Activated CD4-positive, alpha-beta T cell treated with anti-CD3 and anti-CD28 coated beads for 4 hours (primary cell): ENCODE data around the gene OOSP4A.
"Not testable (repeated sequence)": the region's sequence is repeated elsewhere in the genome, so short reads cannot be mapped to it uniquely, and the experiment has no call there.

Experiments
- DNase-seq, 2 donors: peaks; one replicate each; pipeline ENCODE4 v3.0.0-alpha.2; 2020

OOSP4A gene

DNA sequence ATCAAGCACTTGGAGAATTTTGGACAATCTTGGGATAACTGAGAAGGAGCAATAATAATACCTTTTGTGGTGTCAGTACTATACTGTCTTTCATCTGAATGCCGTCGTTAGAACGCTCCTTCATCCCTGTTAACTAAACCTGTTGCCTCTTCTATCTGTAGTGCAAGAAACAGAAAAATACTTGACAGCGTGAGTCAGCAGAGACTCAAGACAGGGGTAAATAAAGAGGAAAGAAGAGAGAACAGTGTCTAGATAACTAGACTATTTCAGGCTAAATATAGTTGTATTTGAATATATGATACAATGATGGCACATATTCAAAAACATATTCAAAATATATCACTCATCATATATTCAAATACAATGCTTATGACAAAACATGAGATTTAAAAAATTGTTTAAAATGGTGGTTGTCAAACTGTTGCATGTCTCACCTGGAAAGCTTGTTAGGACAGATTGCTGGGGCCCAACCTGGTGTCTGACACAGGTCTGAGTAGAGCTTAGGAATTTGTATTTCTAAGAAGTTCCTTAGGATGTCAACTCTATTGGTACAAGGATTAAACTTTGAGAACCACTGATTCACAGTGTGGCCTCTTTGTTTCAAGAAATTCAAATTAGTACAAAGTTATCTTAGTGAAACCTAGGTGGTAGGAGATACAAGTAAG lies 17.4 kb downstream of the OOSP4A start:
- no peak for DNase-seq

DNA sequence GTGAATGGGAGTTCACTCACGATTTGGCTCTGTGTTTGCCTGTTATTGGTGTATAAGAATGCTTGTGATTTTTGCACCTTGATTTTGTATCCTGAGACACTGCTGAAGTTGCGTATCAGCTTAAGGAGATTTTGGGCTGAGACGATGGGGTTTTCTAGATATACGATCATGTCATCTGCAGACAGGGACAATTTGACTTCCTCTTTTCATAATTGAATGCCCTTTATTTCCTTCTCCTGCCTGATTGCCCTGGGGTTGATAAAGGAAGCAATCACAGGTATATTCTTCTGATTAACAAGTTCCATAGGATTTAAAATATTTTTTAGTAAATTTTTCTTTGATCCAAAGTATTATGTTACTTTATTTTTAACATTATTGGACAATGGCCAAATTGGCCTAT lies 18.2 kb downstream of the OOSP4A start:
- DNase-seq, result not testable (repeated sequence)

DNA sequence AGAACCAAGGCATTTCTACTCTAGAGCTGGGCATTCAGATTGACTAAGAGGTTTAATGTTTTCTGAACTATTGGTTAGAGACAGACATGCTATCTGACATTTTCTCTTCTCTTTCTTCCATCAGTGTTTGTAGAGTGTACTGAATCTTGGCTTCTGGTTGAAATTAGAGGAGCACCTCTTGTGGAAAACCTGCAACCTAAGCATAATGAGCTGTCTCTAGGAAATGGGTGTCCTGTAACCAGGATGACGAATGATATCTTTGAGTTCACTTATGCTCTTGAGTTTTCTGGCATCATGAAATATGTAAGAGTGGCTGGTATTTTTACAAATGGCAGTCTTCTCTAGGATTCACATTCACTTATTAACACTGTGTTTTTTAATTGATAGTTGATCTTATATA lies 19.4 kb downstream of the OOSP4A start:
- DNase-seq, result no peak

DNA sequence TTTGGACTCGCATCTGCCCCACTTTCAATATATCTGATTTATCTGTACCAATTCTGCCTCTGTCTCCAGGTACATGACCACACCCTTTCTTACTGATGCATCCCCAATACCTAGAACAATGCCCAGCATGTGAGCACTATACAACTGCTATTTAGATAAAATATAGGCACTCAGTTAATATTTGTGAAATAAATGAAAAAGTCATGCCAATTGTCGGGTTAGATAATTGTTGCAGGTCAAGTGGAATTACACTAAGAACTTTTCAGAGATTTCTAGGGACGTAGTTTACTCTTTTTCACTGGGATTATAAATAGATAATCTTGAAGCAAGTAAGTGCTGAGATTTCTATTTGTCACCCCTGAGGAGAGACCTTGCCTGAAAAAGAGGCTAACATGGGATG lies 20.5 kb downstream of the OOSP4A start:
- no peak for DNase-seq

DNA sequence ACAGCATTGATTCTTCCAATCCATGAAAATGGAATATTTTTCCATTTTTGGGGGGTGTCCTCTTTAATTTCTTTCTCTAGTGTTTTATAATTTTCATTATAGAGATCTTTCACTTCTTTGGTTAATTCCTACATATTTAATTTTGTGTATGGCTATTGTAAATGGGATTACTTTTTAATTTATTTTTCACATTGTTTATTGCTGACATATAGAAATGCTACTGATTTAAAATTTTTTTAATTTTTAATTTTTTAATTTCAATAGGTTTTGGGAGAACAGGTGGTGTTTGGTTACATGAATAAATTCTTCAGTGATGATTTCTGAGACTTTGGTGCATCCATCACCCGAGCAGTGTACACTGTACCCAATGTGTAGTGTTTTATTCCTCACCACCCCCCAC lies 26.6 kb downstream of the OOSP4A start:
- DNase-seq, result no peak

DNA sequence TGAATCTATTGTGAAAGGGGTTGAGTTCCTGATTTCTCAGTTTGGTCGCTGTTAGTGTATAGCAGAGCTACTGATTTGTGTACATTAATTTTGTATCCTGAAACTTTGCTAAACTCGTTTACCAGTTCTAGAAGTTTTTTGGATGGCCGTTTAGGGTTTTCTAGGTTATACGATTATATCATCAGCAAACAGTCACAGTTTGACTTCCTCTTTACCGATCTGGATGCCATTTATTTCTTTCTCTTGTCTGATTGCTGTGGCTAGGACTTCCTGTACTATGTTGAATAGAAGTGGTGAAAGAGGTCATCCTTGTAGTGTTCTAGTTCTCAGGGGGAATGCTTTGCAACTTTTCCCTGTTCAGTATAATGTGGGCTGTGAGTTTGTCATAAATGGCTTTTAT lies 28.6 kb downstream of the OOSP4A start:
- DNase-seq, result no peak

DNA sequence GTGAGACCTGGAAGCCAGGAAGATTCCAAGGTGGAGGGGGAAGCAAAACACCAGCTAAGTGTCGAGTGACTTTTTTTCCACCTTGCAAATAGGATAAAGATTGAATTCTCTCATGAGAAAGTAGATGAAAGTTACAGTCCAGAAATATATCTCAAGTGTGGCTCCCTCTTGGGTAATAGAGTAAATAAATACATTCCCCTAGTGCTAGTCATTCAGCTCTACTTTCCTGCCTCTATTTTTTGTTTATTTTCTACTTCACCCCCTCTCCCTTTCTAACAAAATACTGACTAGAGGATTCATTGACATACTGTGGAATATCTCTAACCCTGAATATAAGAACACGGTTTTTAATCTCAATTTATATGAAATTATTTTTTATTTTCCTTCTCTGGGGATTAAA lies 34.0 kb downstream of the OOSP4A start:
- DNase-seq, result no peak

DNA sequence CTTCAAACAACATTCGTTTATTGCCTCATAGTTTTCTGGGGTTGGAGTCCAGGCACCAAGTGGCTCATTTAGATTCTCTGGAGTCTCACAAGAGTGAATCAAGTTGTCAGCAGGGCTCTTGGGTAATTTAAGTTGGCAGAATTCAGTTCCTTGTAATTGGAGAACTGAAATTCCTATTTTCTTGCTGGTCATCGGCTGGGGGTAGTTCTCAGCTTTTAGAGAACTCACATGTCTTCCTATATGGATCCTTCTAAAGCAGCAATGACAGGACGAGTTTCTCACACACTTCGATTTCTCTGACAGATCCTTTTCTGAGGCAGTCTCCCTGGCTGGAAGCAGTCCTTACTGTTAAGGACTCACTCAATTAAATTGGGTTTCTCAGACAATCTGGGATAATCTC lies 35.9 kb downstream of the OOSP4A start:
- no peak for DNase-seq

DNA sequence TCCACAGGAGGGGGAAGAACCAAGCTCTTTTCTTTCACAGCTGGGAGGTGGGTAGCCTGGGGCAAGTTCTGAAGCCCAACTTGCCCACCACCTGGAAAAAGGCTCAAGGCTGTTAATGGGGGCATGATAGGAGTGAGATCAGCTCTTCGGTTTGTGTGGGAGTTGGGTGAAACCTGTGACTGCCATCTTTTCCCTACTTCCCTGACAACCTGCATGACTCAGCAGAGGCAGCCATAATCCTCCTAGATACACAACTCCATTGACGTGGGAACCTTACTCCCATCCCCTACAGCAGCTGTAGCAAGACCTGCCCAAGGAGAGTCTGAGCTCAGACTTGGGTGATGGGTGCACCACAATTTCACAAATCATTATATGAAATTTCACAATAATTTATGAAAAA lies 39.9 kb downstream of the OOSP4A start:
- no peak for DNase-seq

DNA sequence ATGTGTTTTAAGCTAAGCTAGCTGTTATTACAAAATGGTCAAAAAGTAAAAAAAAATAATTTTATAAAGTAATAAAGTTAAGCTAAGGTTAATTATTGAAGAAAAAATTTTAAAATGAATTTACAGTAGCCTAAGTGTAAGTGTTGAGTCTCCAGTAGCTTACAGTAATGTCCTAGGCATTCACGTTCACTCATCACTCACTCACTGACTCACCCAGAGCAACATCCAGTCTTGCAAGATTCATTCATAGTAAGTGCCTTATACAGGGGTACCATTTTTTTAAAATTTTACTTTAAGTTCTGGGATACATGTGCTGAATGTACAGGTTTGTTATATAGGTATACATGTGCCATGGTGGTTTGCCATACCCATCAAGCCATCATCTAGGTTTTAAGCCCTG lies 41.5 kb downstream of the OOSP4A start:
- DNase-seq, result no peak

DNA sequence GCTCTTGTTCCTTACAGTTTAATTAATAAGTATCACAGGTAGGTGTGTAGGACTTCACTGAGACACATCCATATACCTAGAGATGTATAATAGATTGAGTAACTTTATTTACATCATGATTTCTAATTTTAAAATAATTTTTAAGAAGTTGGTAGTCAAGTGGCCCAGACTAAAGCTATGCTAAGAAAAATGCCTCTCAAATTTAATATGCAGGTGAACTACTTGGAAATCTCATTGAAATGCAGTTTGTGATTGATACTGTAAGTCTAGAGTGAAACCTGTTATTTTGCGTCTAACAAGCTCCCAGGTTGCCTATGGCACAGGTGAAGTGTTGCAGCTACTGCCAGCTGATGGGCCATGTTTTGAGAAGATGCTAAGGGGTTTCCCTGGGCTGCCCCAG lies 53.0 kb downstream of the OOSP4A start, which contains the start of gene OOSP4B:
TSS of gene OOSP4B (plus strand) at position 301 of the 400 bp plus-strand sequence.
- DNase-seq, result no peak

DNA sequence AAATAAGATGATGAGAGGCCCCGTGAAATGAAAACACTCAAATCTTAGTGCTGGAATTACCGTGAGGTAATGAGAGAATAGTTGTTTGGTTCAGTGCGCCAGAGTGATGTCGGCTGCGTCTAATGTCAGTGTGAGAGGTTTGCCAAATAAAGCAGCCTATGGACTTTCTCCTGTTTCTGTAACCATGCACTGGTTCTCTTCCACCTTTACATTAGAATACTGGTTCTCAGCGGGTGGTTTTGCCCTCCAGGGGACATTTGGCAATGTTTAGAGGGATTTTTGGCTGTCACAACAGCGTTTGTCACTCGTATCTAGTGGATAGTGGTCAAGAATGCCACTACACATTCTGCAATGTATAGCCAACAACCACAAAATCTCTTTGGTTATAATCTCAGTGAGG lies 54.2 kb downstream of the OOSP4A start:
- DNase-seq, result no peak
